Peyer's patch (tissue), 4 donors: ENCODE data around the gene SLC2A9.

Source experiments
- CTCF ChIP-seq, 6 experiments: fragments of 450-650 bp in 4 of 6; fragments of 200-600 bp in 2 of 6; sonication (generic) in 1 of 6; IDR thresholded peaks; one replicate each; pipeline ENCODE4 v1.5.1; 2017 to 2019; ENCODE audit warnings: antibody characterized with exemption in 6 of 6, mild to moderate bottlenecking in 3 of 6, moderate library complexity in 1 of 6
- POLR2A ChIP-seq, 2 donors: fragments of 450-650 bp; IDR thresholded peaks; one replicate each; pipeline ENCODE4 v1.5.1; 2017; ENCODE audit warnings: antibody characterized with exemption in 2 of 2, mild to moderate bottlenecking in 2 of 2, moderate library complexity in 2 of 2

- TF ChIP-seq CTCF (IDR thresholded peaks at IDR 0.05) (no peak), POLR2A (IDR thresholded peaks at IDR 0.05) (no peak)
These were observed 13.3 kb downstream of the SLC2A9 start for GRCh38 chr4:10007793-10008608.
